ENCODE results near the gene HPD. TPM values are rescaled to one million over a fixed set of nuclear protein-coding genes. Genes with fewer than 3 reads are reported as not detected.
"Not testable (repeated sequence)": the region's sequence is repeated elsewhere in the genome, so short reads cannot be mapped to it uniquely, and the experiment has no call there.

Gene HPD
- total RNA-seq, 1 donor from 2014 or later = 0.16 TPM

DNA sequence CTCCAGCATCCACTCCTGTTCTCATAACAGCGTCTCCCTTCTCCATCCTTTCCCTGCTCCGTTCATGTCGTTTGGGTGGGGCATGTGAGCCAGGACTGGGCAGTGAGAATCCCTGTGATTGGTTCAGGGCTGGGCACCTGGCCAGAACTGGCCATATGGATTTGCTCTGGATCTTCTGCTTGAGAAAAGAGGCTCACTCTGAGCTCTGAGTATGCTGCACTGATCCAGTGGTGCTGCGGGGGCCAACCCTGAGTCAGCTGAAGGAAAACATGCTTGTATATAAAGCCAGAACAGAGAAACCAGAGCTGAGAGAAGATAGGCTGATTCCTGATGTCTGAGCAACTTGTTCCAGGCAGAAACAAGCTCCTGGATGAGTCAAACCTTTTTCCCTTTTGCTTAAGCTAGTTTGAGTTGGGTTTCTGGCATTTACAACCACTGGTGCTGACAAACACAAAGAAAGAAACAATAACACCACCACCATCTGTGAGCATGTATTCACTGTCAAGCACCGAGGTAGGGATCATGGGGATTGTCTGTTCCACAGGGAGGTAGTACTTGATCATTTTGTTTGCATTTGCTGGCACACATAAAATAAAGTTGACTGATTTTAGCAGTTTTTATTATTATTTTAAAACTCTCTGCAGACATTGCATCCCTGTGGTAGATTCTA lies 14.0 kb upstream of the HPD start:
- H3K4me3 Mint-ChIP-seq = no peak overlapping the region
- H3K9me3 Mint-ChIP-seq = no peaks in the 10 kb centered on the region
- peak; percentile 41 to 61 for DNase-seq (ENCODE audit: low spot score in 2 of 2, unreplicated experiment in 2 of 2)
- H3K4me1 Mint-ChIP-seq = peaks cover 6% of the 10 kb centered on the region
- H3K27me3 Mint-ChIP-seq (ENCODE audit: low read depth) = no peaks in the 10 kb centered on the region
- TF ChIP-seq, protein P1, sequence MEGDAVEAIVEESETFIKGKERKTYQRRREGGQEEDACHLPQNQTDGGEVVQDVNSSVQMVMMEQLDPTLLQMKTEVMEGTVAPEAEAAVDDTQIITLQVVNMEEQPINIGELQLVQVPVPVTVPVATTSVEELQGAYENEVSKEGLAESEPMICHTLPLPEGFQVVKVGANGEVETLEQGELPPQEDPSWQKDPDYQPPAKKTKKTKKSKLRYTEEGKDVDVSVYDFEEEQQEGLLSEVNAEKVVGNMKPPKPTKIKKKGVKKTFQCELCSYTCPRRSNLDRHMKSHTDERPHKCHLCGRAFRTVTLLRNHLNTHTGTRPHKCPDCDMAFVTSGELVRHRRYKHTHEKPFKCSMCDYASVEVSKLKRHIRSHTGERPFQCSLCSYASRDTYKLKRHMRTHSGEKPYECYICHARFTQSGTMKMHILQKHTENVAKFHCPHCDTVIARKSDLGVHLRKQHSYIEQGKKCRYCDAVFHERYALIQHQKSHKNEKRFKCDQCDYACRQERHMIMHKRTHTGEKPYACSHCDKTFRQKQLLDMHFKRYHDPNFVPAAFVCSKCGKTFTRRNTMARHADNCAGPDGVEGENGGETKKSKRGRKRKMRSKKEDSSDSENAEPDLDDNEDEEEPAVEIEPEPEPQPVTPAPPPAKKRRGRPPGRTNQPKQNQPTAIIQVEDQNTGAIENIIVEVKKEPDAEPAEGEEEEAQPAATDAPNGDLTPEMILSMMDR (IDR thresholded peaks at IDR 0.05; ENCODE audit: unreplicated experiment) = no peak
- no peaks in the 10 kb centered on the region for H3K36me3 Mint-ChIP-seq
- peak overlapping the region; percentile 86 for H3K27ac Mint-ChIP-seq

DNA sequence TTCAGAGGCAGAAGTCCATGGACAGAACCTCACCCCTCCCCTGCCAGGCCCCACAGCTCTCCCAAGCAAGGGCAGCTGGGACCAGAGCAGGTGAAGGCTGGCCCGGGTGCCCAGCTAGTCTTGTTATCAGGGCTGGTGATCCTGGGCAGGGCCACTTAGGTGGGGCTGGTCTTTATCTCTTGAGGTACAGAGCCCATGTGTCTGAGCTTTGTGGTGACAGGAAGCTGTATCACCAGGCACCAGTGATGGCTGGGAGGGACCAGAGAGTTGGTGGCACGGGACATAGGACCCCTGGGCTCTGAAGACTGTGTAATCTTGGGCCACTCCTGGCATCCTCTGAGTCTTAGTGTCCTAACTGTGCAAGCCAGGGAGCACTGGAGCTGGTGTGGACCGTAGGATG lies 12.8 kb upstream of the HPD start:
- no peaks in the 10 kb centered on the region for H3K36me3 Mint-ChIP-seq
- no peaks in the 10 kb centered on the region for H3K27me3 Mint-ChIP-seq (ENCODE audit: low read depth)
- H3K4me3 Mint-ChIP-seq = no peak overlapping the region
- no peaks in the 10 kb centered on the region for H3K9me3 Mint-ChIP-seq
- TF ChIP-seq, protein P1 (IDR thresholded peaks at IDR 0.05; ENCODE audit: unreplicated experiment) = no peak
- peaks cover 6% of the 10 kb centered on the region for H3K4me1 Mint-ChIP-seq
- DNase-seq (ENCODE audit: low spot score in 2 of 2, unreplicated experiment in 2 of 2) = no peak
- H3K27ac Mint-ChIP-seq = no peak overlapping the region

DNA sequence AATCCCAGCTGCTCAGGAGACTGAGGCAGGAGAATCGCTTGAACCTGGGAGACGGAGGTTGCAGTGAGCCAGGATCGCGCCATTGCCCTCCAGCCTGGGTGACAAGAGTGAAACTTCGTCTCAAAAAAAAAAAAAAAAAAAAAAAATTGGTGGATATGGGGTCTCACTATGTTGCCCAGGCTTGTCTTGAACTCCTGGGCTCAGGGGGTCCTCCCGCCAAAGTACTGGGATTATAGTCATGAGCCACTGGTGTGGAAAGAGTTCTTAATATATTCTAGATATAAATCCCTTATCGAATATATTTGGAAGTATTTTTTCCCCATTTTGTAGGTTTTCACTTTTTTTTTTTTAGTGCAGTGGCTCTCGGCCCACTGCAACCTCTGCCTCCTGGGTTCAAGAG lies 10.6 kb upstream of the HPD start:
- H3K36me3 Mint-ChIP-seq; H3K4me1 Mint-ChIP-seq; H3K27ac Mint-ChIP-seq; H3K27me3 Mint-ChIP-seq (ENCODE audit: low read depth); DNase-seq (ENCODE audit: low spot score in 2 of 2, unreplicated experiment in 2 of 2); H3K9me3 Mint-ChIP-seq; H3K4me3 Mint-ChIP-seq: not testable (repeated sequence)

DNA sequence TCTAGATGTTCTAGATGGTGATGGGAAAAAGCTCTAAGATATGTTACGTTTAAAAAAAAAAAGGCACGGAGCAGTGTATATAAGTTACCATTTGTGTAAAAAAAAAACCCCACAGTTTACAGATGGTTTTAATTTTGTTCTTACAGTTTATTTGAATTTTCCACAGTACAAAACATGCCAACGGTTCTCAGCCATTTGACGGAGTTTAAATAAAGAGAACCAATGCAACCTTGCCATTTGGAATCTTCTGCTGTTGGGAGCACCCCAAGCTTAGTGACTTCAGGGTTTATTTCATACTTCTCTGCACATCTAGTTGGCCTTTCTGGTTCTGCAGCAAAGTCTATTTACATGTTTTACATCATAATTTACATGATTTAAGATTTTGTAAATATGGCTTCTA lies 7.7 kb upstream of the HPD start:
- H3K4me3 Mint-ChIP-seq = no peak overlapping the region
- TF ChIP-seq, protein P1 (IDR thresholded peaks at IDR 0.05; ENCODE audit: unreplicated experiment) = no peak
- H3K27ac Mint-ChIP-seq = no peak overlapping the region
- H3K9me3 Mint-ChIP-seq = no peaks in the 10 kb centered on the region
- H3K27me3 Mint-ChIP-seq (ENCODE audit: low read depth) = no peaks in the 10 kb centered on the region
- peaks cover 10% of the 10 kb centered on the region for H3K4me1 Mint-ChIP-seq
- no peak for DNase-seq (ENCODE audit: low spot score in 2 of 2, unreplicated experiment in 2 of 2)
- no peaks in the 10 kb centered on the region for H3K36me3 Mint-ChIP-seq

DNA sequence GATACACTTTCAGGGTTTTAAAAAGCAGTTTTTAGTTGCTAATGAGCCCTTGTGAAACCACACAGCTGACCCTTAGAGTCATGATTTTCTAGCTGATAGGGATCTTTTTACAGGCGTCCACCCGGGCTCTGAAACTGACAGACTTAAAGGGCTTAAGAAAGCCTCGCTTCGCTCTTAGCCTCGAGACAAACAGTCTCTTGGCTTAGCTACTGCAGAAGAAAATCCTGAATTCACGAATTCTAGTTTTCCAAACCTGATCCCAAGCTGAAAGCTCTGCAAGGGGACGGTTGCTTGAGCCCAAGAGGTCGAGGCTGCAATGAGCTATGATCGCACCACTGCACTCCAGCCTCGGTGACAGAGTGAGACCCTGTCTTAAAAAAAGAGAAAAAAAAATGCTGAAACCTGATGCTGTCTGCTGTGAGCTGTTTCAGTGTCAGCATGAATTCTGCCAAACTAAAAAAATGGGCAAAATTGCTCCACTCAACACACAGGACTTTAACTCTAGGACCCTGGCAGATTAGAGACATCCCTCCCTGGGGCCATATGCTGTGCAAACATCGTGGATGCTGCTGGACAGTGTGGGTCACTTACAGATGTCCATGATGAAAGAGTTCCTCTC lies 3.1 kb upstream of the HPD start:
- Mint-ChIP-seq H3K36me3 (no peaks in the 10 kb centered on the region), H3K27ac (peak overlapping the region; percentile 56)

DNA sequence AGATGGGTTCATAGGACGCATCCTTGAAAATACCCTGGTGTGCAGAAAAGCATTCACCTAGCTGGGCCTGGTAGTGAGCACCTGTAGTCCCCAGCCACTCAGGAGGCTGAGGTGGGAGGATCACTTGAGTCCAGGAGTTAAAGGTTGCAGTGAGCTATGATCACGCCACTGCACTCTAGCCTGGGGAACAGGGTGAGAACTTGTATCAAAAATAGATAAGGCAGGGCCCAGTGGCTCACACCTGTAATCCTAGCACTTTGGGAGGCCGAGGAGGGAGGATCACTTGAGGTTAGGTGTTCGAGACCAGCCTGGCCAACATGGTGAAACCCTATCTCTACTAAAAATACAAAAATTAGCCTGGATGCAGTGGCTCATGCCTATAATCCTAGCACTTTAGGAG lies 2.0 kb upstream of the HPD start:
- peaks cover 24% of the 10 kb centered on the region for H3K4me1 Mint-ChIP-seq
- not testable (repeated sequence) for DNase-seq (ENCODE audit: low spot score in 2 of 2, unreplicated experiment in 2 of 2); H3K27me3 Mint-ChIP-seq (ENCODE audit: low read depth); H3K36me3 Mint-ChIP-seq; H3K9me3 Mint-ChIP-seq; H3K4me3 Mint-ChIP-seq; H3K27ac Mint-ChIP-seq

More for the DNA sequence above, 3.1 kb upstream of the HPD start:
- H3K27me3 Mint-ChIP-seq (ENCODE audit: low read depth) = no peaks in the 10 kb centered on the region
- H3K9me3 Mint-ChIP-seq = no peaks in the 10 kb centered on the region
- DNase-seq (ENCODE audit: low spot score in 2 of 2, unreplicated experiment in 2 of 2) = no peak
- peaks cover 24% of the 10 kb centered on the region for H3K4me1 Mint-ChIP-seq
- TF ChIP-seq, protein P1 (IDR thresholded peaks at IDR 0.05; ENCODE audit: unreplicated experiment) = no peak
- H3K4me3 Mint-ChIP-seq = peak overlapping the region; percentile 52
